Measurements from ENCODE around the gene MAPK8.

MAPK8 gene

DNA sequence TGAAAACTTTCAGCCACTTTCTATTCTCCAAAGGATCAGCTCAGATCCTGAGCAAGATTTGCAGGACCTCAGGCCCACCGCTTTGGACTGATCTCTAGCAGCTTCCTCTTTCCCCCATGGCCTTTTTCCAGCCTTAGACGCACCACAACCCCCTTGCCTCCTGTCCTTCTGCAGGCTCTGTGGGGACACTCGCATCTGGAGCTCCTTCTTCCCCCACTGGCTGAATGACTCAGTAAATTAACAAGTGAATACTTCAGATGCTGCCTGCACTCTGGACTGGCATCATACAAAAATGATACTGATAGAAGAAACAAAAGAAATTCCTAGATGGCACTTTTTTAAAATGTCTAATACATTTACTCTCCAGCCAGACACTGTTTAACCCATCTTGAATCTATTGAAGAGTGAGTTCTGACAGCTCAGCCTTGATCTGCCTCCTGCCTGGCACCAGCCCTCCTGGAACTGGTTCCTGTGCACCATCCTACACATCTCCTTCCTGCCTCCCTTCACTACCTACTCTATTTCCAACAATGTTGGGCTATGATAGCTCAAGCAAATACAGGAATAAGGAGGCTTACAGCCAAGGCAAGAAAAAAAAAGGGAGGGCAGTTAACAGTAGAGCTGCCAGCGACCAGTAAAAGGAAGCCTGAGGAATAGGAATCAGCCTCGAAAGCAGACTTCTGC lies 35.3 kb upstream of the MAPK8 start:
- Histone ChIP-seq H3K9me3 (ENCODE audit: control insufficient read depth, low read length) (no peaks in the 10 kb centered on the region), H3K27ac (no peak overlapping the region), H3K4me1 (no peaks in the 10 kb centered on the region), H3K36me3 (ENCODE audit: control insufficient read depth, insufficient read depth, low read length) (no peaks in the 10 kb centered on the region), H3K79me2 (no peaks in the 10 kb centered on the region), H3K9ac (no peak overlapping the region), H2AFZ (no peak overlapping the region), H3K4me2 (ENCODE audit: low read length) (no peak overlapping the region), H3K27me3 (ENCODE audit: control insufficient read depth, insufficient read depth, low read length) (no peaks in the 10 kb centered on the region), H3K4me3 (ENCODE audit: low read depth, low read length) (no peak overlapping the region)
- TF ChIP-seq CTCF (IDR thresholded peaks at IDR 0.05): no peak

DNA sequence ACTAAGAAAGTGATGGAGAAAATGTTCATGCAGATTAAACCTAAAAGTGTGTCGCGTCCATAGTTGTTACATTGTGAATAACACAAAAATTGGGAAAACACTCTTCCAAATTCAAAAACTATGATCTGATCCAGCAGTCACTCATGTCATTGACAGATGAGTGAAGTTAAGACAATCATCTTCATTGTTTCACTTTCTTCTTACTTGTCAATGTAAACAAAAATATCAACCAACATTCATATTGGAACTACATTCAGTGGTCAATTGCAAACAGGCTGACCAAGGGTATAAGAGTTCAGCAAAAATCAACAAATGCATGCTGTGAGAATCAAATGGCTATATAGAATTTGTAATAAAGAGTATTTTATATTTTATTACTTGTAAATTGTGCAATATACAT lies 33.8 kb upstream of the MAPK8 start:
- Histone ChIP-seq H3K9me3 (ENCODE audit: control insufficient read depth, low read length) (no peaks in the 10 kb centered on the region), H3K4me3 (ENCODE audit: low read depth, low read length) (no peak overlapping the region), H3K27ac (no peak overlapping the region), H2AFZ (no peak overlapping the region), H3K27me3 (ENCODE audit: control insufficient read depth, insufficient read depth, low read length) (no peaks in the 10 kb centered on the region), H3K4me2 (ENCODE audit: low read length) (no peak overlapping the region), H3K36me3 (ENCODE audit: control insufficient read depth, insufficient read depth, low read length) (no peaks in the 10 kb centered on the region), H3K9ac (no peak overlapping the region), H3K79me2 (no peaks in the 10 kb centered on the region), H3K4me1 (no peaks in the 10 kb centered on the region)
- TF ChIP-seq CTCF (IDR thresholded peaks at IDR 0.05): no peak

DNA sequence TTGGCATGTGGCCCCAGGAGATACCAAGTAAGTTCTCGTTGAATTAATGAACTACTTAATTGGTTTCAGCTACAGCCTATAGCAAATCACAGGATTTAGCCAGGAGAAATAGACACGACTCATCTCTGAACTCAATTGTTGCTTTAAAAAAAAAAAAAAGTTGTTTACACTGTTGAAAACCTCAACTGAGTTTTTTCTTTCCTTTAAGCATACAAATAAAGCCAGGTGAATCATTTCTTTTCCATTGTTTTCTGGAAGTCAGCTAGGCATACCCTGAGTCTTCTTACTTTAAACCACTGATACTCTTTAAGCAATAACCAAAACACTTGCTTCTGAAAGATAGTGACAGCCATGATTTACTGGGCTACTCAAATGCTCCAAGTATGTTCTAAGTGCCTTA lies 32.7 kb upstream of the MAPK8 start:
- H3K27me3 ChIP-seq (ENCODE audit: control insufficient read depth, insufficient read depth, low read length): no peaks in the 10 kb centered on the region
- no peak overlapping the region for H3K4me2 ChIP-seq (ENCODE audit: low read length)
- no peak overlapping the region for H3K4me3 ChIP-seq (ENCODE audit: low read depth, low read length)
- H3K27ac ChIP-seq: no peak overlapping the region
- H3K9ac ChIP-seq: no peak overlapping the region
- no peaks in the 10 kb centered on the region for H3K4me1 ChIP-seq
- H3K79me2 ChIP-seq: no peaks in the 10 kb centered on the region
- H3K36me3 ChIP-seq (ENCODE audit: control insufficient read depth, insufficient read depth, low read length): no peaks in the 10 kb centered on the region
- no peaks in the 10 kb centered on the region for H3K9me3 ChIP-seq (ENCODE audit: control insufficient read depth, low read length)
- H2AFZ ChIP-seq: no peak overlapping the region
- no peak for TF ChIP-seq CTCF (IDR thresholded peaks at IDR 0.05)

- Histone ChIP-seq H2AFZ (no peak within 1 kb of the TSS), H3K79me2 (no peaks in the 10 kb centered on the region), H3K36me3 (ENCODE audit: control insufficient read depth, insufficient read depth, low read length) (no peaks in the 10 kb centered on the region), H3K27me3 (ENCODE audit: control insufficient read depth, insufficient read depth, low read length) (no peaks in the 10 kb centered on the region), H3K9ac (no peak within 1 kb of the TSS), H3K4me2 (ENCODE audit: low read length) (no peak within 1 kb of the TSS), H3K4me1 (no peaks in the 10 kb centered on the region), H3K4me3 (ENCODE audit: low read depth, low read length) (no peak within 1 kb of the TSS), H3K9me3 (ENCODE audit: control insufficient read depth, low read length) (no peaks in the 10 kb centered on the region), H3K27ac (no peak within 1 kb of the TSS)
- TF ChIP-seq CTCF (IDR thresholded peaks at IDR 0.05): no peak
These were observed 31.8 kb upstream of the MAPK8 start, which contains the start of gene FRMPD2 for GRCh38 chr10:48274636-48275035. Gene FRMPD2, minus strand, starts transcription at chr10:48274696. Its CDS starts 129 bp downstream, at chr10:48274567.

- no peak overlapping the region for H3K4me3 ChIP-seq (ENCODE audit: low read depth, low read length)
- H3K36me3 ChIP-seq (ENCODE audit: control insufficient read depth, insufficient read depth, low read length): no peaks in the 10 kb centered on the region
- no peak overlapping the region for H2AFZ ChIP-seq
- TF ChIP-seq CTCF (IDR thresholded peaks at IDR 0.05): no peak
- H3K9ac ChIP-seq: no peak overlapping the region
- no peak overlapping the region for H3K4me2 ChIP-seq (ENCODE audit: low read length)
- H3K27me3 ChIP-seq (ENCODE audit: control insufficient read depth, insufficient read depth, low read length): no peaks in the 10 kb centered on the region
- no peaks in the 10 kb centered on the region for H3K79me2 ChIP-seq
- no peaks in the 10 kb centered on the region for H3K9me3 ChIP-seq (ENCODE audit: control insufficient read depth, low read length)
- H3K4me1 ChIP-seq: no peaks in the 10 kb centered on the region
- no peak overlapping the region for H3K27ac ChIP-seq
These were observed 29.4 kb upstream of the MAPK8 start for GRCh38 chr10:48277093-48277492.

All from parathyroid adenoma (tissue), 2 donors.